GM12891 (cell line): ENCODE data around the gene COPZ1.
"Not testable (repeated sequence)": the region's sequence is repeated elsewhere in the genome, so short reads cannot be mapped to it uniquely, and the experiment has no call there.

ENCODE experiments used
- DNase-seq: peaks from one replicate; pipeline ENCODE4 v3.0.0; 2011; ENCODE audit warnings: low spot score; ENCODE audit not compliant: insufficient read length
- FAIRE-seq: peaks from 2 replicates; lab custom pipeline; 2011; peaks lifted over from hg19 to GRCh38; lab: Jason Lieb, UNC
- PAX5 ChIP-seq: IDR thresholded peaks from 2 replicates; pipeline ENCODE4 v1.6.1; 2011; ENCODE audit warnings: low read length, moderate library complexity, mild to moderate bottlenecking; ENCODE audit not compliant: insufficient read depth, severe bottlenecking
- POLR2A ChIP-seq: IDR thresholded peaks from 2 replicates; pipeline ENCODE4 v1.6.1; 2011; ENCODE audit warnings: low read depth, low read length, control low read depth
- POLR2AphosphoS5 ChIP-seq: IDR thresholded peaks from 2 replicates; pipeline ENCODE4 v1.6.1; 2011; ENCODE audit warnings: low read depth, low read length, control low read depth
- POU2F2 ChIP-seq: IDR thresholded peaks from 2 replicates; pipeline ENCODE4 v1.6.1; 2011; ENCODE audit warnings: low read depth, mild to moderate bottlenecking, control low read depth, low read length, moderate library complexity
- SPI1 ChIP-seq: IDR thresholded peaks from 2 replicates; pipeline ENCODE4 v1.6.1; 2011; ENCODE audit warnings: low read depth, low read length, control low read depth
- TAF1 ChIP-seq: IDR thresholded peaks from 2 replicates; pipeline ENCODE4 v1.6.1; 2011; ENCODE audit warnings: low read depth, low read length, control low read depth

COPZ1 gene

GRCh38 chr12:54338698-54339296 lies 13.9 kb downstream of the COPZ1 start:
- FAIRE-seq, result no peak
- TF ChIP-seq POLR2A (no peak), POLR2AphosphoS5 (no peak), POU2F2 (no peak), TAF1 (no peak), SPI1 (no peak), PAX5 (no peak)
- DNase-seq, result no peak

GRCh38 chr12:54340846-54341245 lies 15.9 kb downstream of the COPZ1 start:
- TF ChIP-seq SPI1 (no peak), POLR2AphosphoS5 (no peak), POU2F2 (no peak), TAF1 (no peak)
- DNase-seq (no peak), FAIRE-seq (no peak)

- FAIRE-seq, result no peak
- no peak for DNase-seq
- no peak for TF ChIP-seq POLR2AphosphoS5
- TF ChIP-seq PAX5, result no peak
- TF ChIP-seq POLR2A, result no peak
- no peak for TF ChIP-seq SPI1
- TF ChIP-seq TAF1, result no peak
- TF ChIP-seq POU2F2, result no peak
Measured at GRCh38 chr12:54341378-54342300, 16.7 kb downstream of the COPZ1 start.

GRCh38 chr12:54349036-54349435 lies 24.1 kb downstream of the COPZ1 start:
- no peak for FAIRE-seq
- no peak for DNase-seq
- TF ChIP-seq PAX5, result no peak
- TF ChIP-seq POLR2AphosphoS5, result no peak
- no peak for TF ChIP-seq TAF1
- no peak for TF ChIP-seq POU2F2
- no peak for TF ChIP-seq SPI1
- no peak for TF ChIP-seq POLR2A

- no peak for FAIRE-seq
Measured at GRCh38 chr12:54349679-54350078, 24.7 kb downstream of the COPZ1 start.

GRCh38 chr12:54350743-54351142 lies 25.8 kb downstream of the COPZ1 start:
- no peak for TF ChIP-seq POLR2A
- no peak for TF ChIP-seq POU2F2
- no peak for TF ChIP-seq TAF1
- TF ChIP-seq PAX5, result no peak
- no peak for TF ChIP-seq SPI1
- no peak for TF ChIP-seq POLR2AphosphoS5
- no peak for DNase-seq
- FAIRE-seq, result no peak

More at GRCh38 chr12:54349679-54350078, 24.7 kb downstream of the COPZ1 start:
- DNase-seq, result no peak
- TF ChIP-seq SPI1 (no peak), PAX5 (no peak), POLR2A (no peak), TAF1 (no peak), POLR2AphosphoS5 (no peak), POU2F2 (no peak)

GRCh38 chr12:54351341-54351740 lies 26.4 kb downstream of the COPZ1 start:
- DNase-seq, result no peak
- TF ChIP-seq SPI1 (no peak), PAX5 (no peak), POU2F2 (no peak), POLR2A (no peak), POLR2AphosphoS5 (no peak), TAF1 (no peak)
- FAIRE-seq, result no peak

- FAIRE-seq (no peak), DNase-seq (no peak)
- no peak for TF ChIP-seq PAX5
- TF ChIP-seq POU2F2, result no peak
- no peak for TF ChIP-seq SPI1
- TF ChIP-seq POLR2A, result no peak
- no peak for TF ChIP-seq POLR2AphosphoS5
- TF ChIP-seq TAF1, result no peak
Measured at GRCh38 chr12:54352022-54352531, 27.1 kb downstream of the COPZ1 start.

GRCh38 chr12:54352891-54353874 lies 28.3 kb downstream of the COPZ1 start:
- TF ChIP-seq PAX5 (no peak), TAF1 (no peak), POLR2A (no peak), POLR2AphosphoS5 (no peak), SPI1 (no peak), POU2F2 (no peak)
- DNase-seq (no peak), FAIRE-seq (no peak)

GRCh38 chr12:54354271-54354670 lies 29.3 kb downstream of the COPZ1 start:
- FAIRE-seq, result not testable (repeated sequence)

More at GRCh38 chr12:54354271-54354670, 29.3 kb downstream of the COPZ1 start:
- DNase-seq, result not testable (repeated sequence)
